ENCODE measurements around the gene SHISAL1.

SHISAL1 gene

DNA sequence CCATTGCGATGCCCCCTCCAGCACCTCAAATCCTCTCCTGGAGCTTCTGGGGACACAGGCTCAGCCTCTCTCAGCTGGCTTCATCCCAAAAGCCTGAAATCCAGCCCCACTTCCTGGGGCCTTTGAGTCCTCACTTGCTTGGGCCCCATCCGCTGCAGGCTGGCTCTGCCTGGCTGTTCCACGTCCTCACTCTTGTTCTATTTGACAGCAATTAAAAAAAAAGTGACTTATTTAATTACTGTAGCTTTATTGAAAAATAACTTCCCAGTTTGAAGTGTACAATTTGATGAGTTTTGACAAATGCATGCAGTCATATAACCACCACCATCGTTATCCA lies 104.8 kb downstream of the SHISAL1 start:
- no peak for DNase-seq (ENCODE audit: low read depth)

GRCh38 chr22:44207173-44207980 lies 105.4 kb downstream of the SHISAL1 start:
- no peak for DNase-seq (ENCODE audit: low read depth)

GRCh38 chr22:44206696-44207095 lies 106.1 kb downstream of the SHISAL1 start:
- DNase-seq (ENCODE audit: low read depth): no peak

GRCh38 chr22:44206330-44206645 lies 106.5 kb downstream of the SHISAL1 start:
- DNase-seq (ENCODE audit: low read depth): no peak

DNA sequence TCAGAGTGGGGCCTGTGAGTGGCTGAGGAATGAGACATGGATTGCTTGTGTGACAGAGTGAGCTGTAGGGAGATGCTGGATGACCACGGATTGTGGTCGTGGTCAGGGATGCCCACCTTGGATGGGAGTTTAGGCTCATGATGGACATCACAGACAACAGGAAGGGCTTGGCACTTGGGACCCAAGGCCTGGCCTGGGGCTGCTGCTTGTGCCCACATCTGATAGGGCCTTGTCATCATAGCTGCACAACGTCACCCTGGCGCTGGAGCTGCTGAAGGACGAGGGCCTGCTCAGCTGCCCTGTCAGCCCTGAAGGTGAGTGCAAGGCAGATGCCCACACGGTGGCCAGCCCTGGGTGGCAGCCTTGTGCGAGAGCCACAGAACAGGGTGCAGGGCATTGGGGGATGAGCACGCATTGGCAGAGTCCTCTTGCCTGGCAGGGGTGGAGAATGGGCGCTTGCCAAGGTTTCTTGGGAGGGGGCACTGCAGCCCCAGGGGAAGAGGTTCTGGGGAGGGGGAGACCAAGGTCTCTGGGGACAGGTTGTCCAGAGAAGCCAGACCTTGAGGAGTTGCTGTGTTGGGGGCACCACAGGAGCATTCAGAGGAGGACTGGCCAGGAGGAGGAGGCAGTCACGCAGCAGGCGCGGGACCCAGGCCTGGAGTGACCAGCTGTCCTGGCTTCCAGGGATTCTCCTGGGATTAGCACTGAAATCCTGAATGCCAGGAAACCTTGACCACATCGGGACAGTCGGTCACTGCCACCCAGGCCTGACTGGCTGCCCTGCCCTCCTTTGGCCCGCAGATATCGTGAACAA lies 107.0 kb downstream of the SHISAL1 start:
- no peak for DNase-seq (ENCODE audit: low read depth)

GRCh38 chr22:44204739-44205515 lies 107.8 kb downstream of the SHISAL1 start:
- DNase-seq (ENCODE audit: low read depth): no peak

DNA sequence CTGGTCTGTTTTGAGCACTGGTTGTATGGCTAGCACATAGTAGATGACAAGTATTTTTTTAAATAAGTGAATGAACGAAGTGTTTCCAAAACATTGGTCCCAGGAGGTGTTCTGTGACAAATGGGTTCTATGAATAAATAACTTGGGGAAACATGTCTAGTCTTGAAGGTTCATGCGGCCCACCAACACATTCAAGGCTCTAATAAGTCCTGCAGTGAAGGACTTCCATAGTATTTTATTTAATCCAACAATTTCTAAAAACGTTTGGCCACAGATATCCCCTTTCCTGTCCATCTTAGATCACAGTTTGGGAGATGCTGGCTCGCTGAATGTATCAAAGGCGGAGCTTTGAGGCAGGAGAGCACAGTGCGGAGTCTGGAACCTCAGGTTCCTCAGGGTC lies 109.5 kb downstream of the SHISAL1 start:
- no peak for DNase-seq (ENCODE audit: low read depth)

DNA sequence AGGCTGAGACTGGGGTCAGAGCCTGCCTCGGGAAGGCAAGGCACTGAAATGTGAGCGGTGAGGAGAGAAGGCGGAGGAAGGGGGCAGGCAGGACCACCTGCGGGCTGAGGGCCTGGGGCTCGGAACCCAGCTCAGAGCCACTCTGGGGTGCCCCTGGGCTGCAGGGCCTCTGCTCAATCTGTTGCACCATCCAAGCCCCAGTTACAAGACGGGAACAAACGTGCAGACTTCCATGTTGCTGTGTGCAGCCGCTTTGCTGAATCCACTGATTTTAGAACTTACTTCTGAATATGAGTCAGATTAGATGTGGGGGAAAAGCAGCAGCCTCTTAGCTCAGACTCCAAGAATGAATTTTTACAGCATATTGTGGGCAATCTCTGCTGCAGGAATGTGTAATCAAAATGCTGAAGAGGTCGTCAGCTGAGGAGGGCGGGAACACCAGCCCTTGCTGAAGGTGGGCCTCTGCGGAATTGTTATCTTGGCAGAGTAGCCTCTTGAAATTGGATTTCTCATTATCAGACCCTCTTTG lies 110.4 kb downstream of the SHISAL1 start:
- DNase-seq (ENCODE audit: low read depth): no peak

GRCh38 chr22:44201665-44202064 lies 111.1 kb downstream of the SHISAL1 start:
- DNase-seq (ENCODE audit: low read depth): no peak

DNA sequence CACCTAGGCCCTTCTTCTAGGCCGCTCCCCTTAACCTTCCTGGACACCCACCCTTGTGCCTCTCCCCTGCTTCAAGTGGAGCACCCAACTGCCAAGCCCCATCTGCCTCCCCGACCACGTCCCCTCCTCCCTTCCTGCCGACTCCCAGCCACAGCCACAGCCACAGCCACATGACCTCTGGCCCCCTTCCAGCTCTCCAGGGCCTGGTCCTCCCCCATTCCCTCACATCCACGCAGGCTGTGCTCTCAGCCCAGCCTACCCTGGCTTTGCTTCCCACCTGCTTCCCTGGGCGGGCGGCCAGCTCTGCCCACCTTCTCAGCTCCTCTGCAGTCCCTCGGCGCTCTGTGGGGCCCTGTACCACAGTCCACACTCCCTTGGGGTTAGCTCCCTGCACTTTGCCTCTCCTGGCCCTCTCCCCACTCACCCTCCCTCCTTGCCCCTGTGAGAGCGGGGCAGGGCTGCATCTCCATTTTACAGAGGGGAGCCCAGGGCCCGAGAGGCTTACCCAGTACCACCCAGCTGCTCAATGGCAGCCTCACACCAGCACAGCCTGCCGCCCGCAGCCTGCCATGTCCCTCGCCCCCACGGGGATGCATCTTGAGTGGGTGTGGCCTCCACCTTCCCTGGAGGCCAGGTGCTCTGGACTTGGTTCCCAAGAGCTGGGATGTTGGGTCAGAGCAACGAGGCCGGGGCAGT lies 111.7 kb downstream of the SHISAL1 start:
- DNase-seq (ENCODE audit: low read depth): no peak

DNA sequence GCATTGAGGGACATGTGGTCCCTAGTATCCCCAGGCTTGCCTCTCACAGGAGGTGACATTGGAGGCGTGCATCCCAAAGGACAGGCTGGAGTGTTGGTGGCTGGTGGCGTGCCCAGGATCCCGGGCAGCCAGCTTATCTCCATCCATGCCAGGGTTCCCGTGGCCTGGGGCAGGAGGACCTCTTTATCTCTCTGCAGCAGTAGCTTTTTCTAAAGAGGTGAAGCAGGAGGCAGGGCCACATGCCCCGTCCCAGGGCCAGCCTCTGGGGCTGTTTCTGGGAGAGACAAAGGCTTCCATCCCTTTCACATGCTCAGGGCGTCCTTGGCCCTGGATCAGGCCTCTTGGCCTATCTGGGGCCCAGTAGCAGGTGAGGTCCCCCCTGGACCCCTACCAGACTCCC lies 112.3 kb downstream of the SHISAL1 start:
- DNase-seq (ENCODE audit: low read depth): no peak

- no peak for DNase-seq (ENCODE audit: low read depth)
Observed at GRCh38 chr22:44199866-44200265, 112.9 kb downstream of the SHISAL1 start.

- no peak for DNase-seq (ENCODE audit: low read depth)
Observed at GRCh38 chr22:44199164-44199563, 113.6 kb downstream of the SHISAL1 start.

DNA sequence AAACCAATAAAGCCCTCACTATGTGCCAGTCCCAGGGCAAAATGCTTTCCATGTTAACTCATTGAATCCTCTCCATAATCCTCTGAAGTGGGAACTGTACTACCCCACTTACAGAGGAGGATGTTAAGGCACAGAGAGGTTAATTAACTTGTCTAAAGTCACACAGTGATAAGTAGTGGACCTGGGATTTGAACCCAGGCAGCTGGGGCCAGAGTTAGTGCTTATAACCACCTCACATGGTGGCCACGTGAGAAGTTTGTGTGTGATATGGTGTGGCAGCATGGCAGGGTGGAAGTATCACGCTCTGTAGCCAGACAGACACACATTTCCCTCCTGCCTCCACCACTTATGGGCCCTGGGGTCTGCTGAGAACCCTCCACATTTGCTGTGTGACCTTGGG lies 115.5 kb downstream of the SHISAL1 start:
- no peak for DNase-seq (ENCODE audit: low read depth)

DNA sequence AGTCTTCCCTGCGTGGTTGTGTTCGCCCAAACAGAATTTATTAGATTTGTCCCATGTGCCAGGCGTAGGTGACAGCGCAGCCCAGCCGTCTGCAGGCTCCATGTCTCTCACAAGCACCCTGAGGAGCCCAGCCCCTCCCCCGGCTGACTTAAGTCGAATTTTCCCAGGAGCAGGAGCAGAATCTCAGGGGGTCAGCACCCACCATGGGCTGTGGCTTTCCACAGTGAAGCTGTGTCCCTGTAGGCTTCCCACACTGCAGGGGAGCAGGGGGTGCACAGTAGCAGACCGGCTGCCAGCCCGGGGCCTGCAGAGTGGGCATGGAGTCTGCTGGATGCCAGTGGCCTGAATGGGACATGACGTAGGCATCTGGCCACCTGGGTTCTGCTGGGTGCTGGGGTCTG lies 116.0 kb downstream of the SHISAL1 start:
- no peak for DNase-seq (ENCODE audit: low read depth)

- DNase-seq (ENCODE audit: low read depth): no peak
Observed at GRCh38 chr22:44196241-44196640, 116.5 kb downstream of the SHISAL1 start.

- no peak for DNase-seq (ENCODE audit: low read depth)
Observed at GRCh38 chr22:44195189-44195871, 117.4 kb downstream of the SHISAL1 start.

DNA sequence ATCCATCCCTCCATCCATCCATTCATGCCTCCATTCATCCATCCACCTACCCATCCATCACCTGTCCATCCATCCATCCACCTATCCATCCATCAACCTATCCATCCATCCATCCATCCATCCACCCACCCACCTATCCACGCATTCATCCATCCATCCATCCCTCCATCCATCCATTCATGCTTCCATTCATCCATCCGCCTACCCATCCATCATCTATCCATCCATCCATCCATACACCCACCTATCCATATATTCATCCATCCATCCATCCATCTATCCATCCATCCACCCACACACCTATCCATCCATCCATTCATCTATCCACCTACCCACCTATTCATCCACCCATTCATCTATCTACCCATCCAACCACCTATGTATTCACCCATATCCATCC lies 118.2 kb downstream of the SHISAL1 start:
- no peak for DNase-seq (ENCODE audit: low read depth)

Data from activated T-cell treated with anti-CD3 and anti-CD28 coated beads for 24 hours (primary cell).